Aorta (tissue), 5 donors: ENCODE results near the gene KCNH8. TPM values are rescaled to one million over a fixed set of nuclear protein-coding genes. Genes with fewer than 3 reads are reported as not detected.

Experiments
- ATAC-seq: fragments of 200-7000 bp; cut with Tn5 transposase; one replicate; pipeline ENCODE4 v1.9.1; 2022; ENCODE audit warnings: moderate library complexity; ENCODE audit not compliant: low FRiP score
- DNase-seq, 2 donors: peaks; one replicate each; pipeline ENCODE4 v3.0.0-alpha.2; 2020
- H3K27ac ChIP-seq, 2 donors: one replicate each; pipeline ENCODE4 v1.5.1; 2013; ENCODE audit warnings: low read length in 2 of 2, mild to moderate bottlenecking in 2 of 2, moderate library complexity in 2 of 2, control low read depth in 1 of 2, inconsistent platforms in 1 of 2, low read depth in 1 of 2
- H3K27me3 ChIP-seq, 2 donors: one replicate each; pipeline ENCODE4 v1.6.1; 2013; ENCODE audit warnings: control low read depth in 1 of 2, low read length in 1 of 2, mild to moderate bottlenecking in 1 of 2, moderate library complexity in 1 of 2; ENCODE audit not compliant: insufficient read depth in 2 of 2, control insufficient read depth in 1 of 2
- H3K36me3 ChIP-seq, 2 donors: one replicate each; pipeline ENCODE4 v1.6.1; 2013; ENCODE audit warnings: control low read depth in 1 of 2, low read length in 1 of 2, mild to moderate bottlenecking in 1 of 2; ENCODE audit not compliant: insufficient read depth in 2 of 2, control insufficient read depth in 1 of 2
- H3K4me1 ChIP-seq, 2 donors: one replicate each; pipeline ENCODE4 v1.6.1; 2013; ENCODE audit warnings: low read length in 2 of 2, control low read depth in 1 of 2, mild to moderate bottlenecking in 1 of 2, moderate library complexity in 1 of 2; ENCODE audit not compliant: insufficient read depth in 2 of 2, control insufficient read depth in 1 of 2
- H3K4me3 ChIP-seq, 2 donors: one replicate each; pipeline ENCODE4 v1.5.1; 2013; ENCODE audit warnings: low read length in 2 of 2, control low read depth in 1 of 2, mild to moderate bottlenecking in 1 of 2
- H3K9me3 ChIP-seq: one replicate; pipeline ENCODE4 v1.6.1; 2013; ENCODE audit warnings: mild to moderate bottlenecking, low read length; ENCODE audit not compliant: control insufficient read depth
- WGBS, 2 donors: extraction: QIAGEN DNeasy Blood & Tissue Kit; methylation state at CpG; one replicate each; pipeline ENCODE4 v1.1.7; 2013; 5-methylcytosine and 5-hydroxymethylcytosine counted together
- intact Hi-C, 2 donors: fragments of 100-400 bp; cut with DNase I; formaldehyde crosslinking; loops; one replicate each; pipeline versions ENCODE4 v1.14.2 to v1.15.0; 2022
- microRNA-seq, 2 donors: library from miRNA; unstranded; fragments of <30 nt; microRNA quantifications; one replicate each; pipeline ENCODE4 v1.2.0, GENCODE V29; 2020
- polyA plus RNA-seq, 2 donors: library from polyadenylated mRNA; stranded (reverse); fragments of 200-250 nt; gene quantifications; one replicate each; pipeline ENCODE4 v1.2.3, GENCODE V29; 2013
- total RNA-seq, 2 donors: library from RNA; stranded (reverse); fragmentation: NEBNext Ultra II Directional; extraction: Animal tissue kit (Norgen Biotek cat#: 25700); gene quantifications; one replicate each; pipeline ENCODE4 v1.2.1, GENCODE V29; 2021
- donor health status: healthy with polysubstance abuse.
- donor health status: Bipolar disorder and iron deficiency.
- donor health status: DM: no; HTN: no; CAD: no.
- donor health status: DM: no; HTN: no; CAD: no.
- donor health status: DM: yes; HTN: yes; CAD: no.

The KCNH8 gene
- total and polyA plus RNA-seq, 4 donors: 0.13 to 0.29 (median 0.15) TPM; not detected in 1

DNA sequence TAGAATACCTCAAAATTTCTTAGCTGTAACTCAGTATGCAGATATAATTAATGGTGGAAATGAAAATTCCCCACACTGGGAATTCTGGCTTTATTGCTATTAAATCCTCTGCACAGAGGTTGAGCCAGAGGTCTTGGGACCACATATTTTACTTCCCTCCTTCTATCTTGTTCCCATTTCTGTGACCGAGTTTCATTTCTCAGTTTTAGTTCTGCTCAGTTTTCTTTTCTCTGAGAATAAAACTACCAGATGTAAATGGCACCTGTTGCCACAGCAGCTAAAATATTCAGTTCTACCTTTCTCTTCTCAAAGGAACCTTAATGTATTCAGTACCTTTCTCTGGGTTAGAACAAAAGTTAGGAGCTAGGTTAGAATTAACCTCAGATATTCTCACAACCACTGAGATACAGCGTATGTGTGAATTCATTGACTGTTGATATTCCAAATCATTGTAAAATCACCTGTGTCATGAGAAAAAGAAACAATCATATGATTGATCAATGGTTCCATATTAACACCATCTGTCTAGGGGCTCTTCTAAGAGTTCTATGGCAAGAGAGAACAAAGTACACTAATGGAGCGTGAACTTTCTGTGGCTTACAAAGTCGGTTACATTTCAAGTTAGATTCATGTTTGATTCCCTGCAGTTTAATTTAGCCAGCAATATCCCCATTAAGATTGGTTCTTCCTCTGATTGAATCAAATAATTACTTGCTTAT is 411.6 kb downstream of the KCNH8 start:
- Histone ChIP-seq H3K27ac (no peak overlapping the region), H3K4me1 (no peaks in the 10 kb centered on the region), H3K9me3 (peaks cover 1% of the 10 kb centered on the region), H3K36me3 (no peaks in the 10 kb centered on the region), H3K27me3 (no peaks in the 10 kb centered on the region), H3K4me3 (no peak overlapping the region)
- no peak for ATAC-seq
- intact Hi-C loops: no loop called here
- WGBS, 2 donors: 86 to 87% methylated on average over 4 of the region's 4 CpGs
- DNase-seq: no peak

DNA sequence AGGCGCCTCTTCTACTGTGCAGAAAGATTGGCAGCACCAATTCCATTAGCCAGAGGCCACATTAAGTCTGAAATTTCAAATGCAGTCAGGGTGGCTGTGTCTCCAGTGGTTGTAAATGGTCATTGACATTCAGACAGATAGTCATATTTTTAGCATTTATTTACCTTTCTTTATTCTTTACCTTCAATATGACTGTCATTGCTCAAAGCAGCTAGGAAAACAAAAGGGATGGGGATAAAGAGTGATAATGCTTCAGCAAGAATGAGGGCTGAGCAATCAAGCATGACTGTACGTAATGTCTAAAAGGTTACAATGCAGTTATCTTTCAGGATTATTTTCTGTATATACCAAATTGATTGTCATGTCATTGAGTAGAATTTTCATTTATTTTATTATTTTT is 425.3 kb downstream of the KCNH8 start:
- Histone ChIP-seq H3K27ac (no peak overlapping the region), H3K4me1 (no peaks in the 10 kb centered on the region), H3K9me3 (peaks cover 2% of the 10 kb centered on the region), H3K36me3 (no peaks in the 10 kb centered on the region), H3K27me3 (no peaks in the 10 kb centered on the region), H3K4me3 (no peak overlapping the region)
- DNase-seq (no peak), ATAC-seq (no peak)
- 90% methylated on average over 2 of the region's 2 CpGs for WGBS, 2 donors
- intact Hi-C loops: no loop called here

DNA sequence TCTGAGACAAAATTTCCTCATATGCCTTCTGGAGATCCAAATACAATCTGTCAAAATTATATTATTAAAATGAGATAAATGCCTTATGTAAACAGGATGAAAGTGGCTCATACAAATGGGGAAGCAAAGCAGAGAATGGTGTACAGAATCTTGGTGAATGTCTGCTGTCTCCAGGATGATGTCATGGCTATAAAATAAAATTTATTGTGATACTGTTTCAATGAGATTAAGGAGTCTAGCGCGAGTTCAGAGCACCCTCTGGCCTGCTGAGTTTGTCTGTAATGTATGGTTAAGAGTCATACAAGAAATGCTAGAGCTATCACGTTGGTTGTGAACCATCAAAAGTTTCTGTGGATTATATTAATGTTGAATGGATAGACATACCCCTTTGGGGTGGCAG is 426.0 kb downstream of the KCNH8 start:
- 48 to 66% methylated on average over 3 of the region's 3 CpGs for WGBS, 2 donors

DNA sequence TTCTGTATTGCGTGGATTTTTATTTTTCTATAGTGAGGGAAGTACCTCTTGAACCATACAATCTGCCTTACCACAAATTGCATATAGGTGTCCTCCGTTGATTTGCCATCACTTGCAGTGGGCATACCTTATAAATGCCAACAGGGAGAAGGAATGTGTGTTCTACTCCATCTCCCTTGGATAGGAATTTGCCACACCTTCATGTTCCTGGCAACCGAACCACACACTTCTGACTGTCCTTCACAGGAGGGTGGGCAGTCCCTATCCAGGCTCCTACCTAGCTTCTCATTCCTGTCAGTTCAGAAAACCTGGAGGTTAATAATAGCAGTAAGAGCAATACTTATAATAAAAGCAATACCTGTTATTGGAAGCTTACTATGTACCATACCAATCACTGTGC is 428.0 kb downstream of the KCNH8 start:
- ATAC-seq (no peak), DNase-seq (no peak)
- intact Hi-C loops: no loop called here
- H3K9me3 ChIP-seq: peaks cover 2% of the 10 kb centered on the region
- no peaks in the 10 kb centered on the region for H3K27me3 ChIP-seq
- no peak overlapping the region for H3K27ac ChIP-seq
- H3K4me1 ChIP-seq: no peaks in the 10 kb centered on the region
- H3K36me3 ChIP-seq: no peaks in the 10 kb centered on the region
- WGBS, 2 donors: 89 to 93% methylated on average over 3 of the region's 3 CpGs
- no peak overlapping the region for H3K4me3 ChIP-seq

More for the DNA sequence above, 426.0 kb downstream of the KCNH8 start:
- Histone ChIP-seq H3K4me3 (no peak overlapping the region), H3K4me1 (no peaks in the 10 kb centered on the region), H3K9me3 (peaks cover 2% of the 10 kb centered on the region), H3K36me3 (no peaks in the 10 kb centered on the region), H3K27ac (no peak overlapping the region), H3K27me3 (no peaks in the 10 kb centered on the region)
- no peak for ATAC-seq
- intact Hi-C loops: no loop called here
- DNase-seq: no peak

Small RNA genes within 50 kb of the gene (microRNA-seq; reads per million reads assigned to microRNA genes)
- 0 reads per million in 2 donors for gene MIR4791
